Smooth muscle cell (in vitro differentiated cells): ENCODE data around the gene OBP2A. TPM values are rescaled to one million over a fixed set of nuclear protein-coding genes. Genes with fewer than 3 reads are reported as not detected.

Experiments
- DNase-seq: peaks from one replicate; lab custom pipeline; 2025; ENCODE audit not compliant: unreplicated experiment; lab: John Stamatoyannopoulos, UW
- H2AFZ ChIP-seq: fragments of 200-600 bp; sonication (generic); 2 replicates; pipeline ENCODE4 v1.6.0; 2016; ENCODE audit warnings: antibody characterized with exemption, low read depth, mild to moderate bottlenecking
- H3F3A ChIP-seq: fragments of 200-600 bp; sonication (generic); 2 replicates; pipeline ENCODE4 v1.6.0; 2017; ENCODE audit warnings: antibody characterized with exemption, low read depth
- H3K27ac ChIP-seq: fragments of 200-600 bp; sonication (generic); 2 replicates; pipeline ENCODE4 v1.5.1; 2016; ENCODE audit warnings: low read depth, mild to moderate bottlenecking
- H3K27me3 ChIP-seq: fragments of 200-600 bp; sonication (generic); 2 replicates; pipeline ENCODE4 v1.6.1; 2016; ENCODE audit warnings: low read depth, mild to moderate bottlenecking
- H3K36me3 ChIP-seq: fragments of 200-600 bp; sonication (generic); 2 replicates; pipeline ENCODE4 v1.5.1; 2016; ENCODE audit warnings: low read depth
- H3K4me1 ChIP-seq: fragments of 200-600 bp; sonication (generic); 2 replicates; pipeline ENCODE4 v1.5.1; 2016; ENCODE audit warnings: low read depth
- H3K4me2 ChIP-seq: fragments of 200-600 bp; sonication (generic); 2 replicates; pipeline ENCODE4 v1.6.0; 2016; ENCODE audit warnings: mild to moderate bottlenecking
- H3K4me3 ChIP-seq: fragments of 200-600 bp; sonication (generic); 2 replicates; pipeline ENCODE4 v1.5.1; 2016; ENCODE audit warnings: mild to moderate bottlenecking
- H3K79me2 ChIP-seq: fragments of 200-600 bp; sonication (generic); 2 replicates; pipeline ENCODE4 v1.6.0; 2016; ENCODE audit warnings: low read depth, mild to moderate bottlenecking
- H3K9ac ChIP-seq: fragments of 200-600 bp; sonication (generic); 2 replicates; pipeline ENCODE4 v1.6.0; 2016; ENCODE audit warnings: low read depth
- H3K9me3 ChIP-seq: fragments of 200-600 bp; sonication (generic); replicated peaks from 2 replicates; pipeline ENCODE4 v1.5.1; 2016; ENCODE audit warnings: low read depth
- H4K20me1 ChIP-seq: fragments of 200-600 bp; sonication (generic); 2 replicates; pipeline ENCODE4 v1.6.0; 2016; ENCODE audit warnings: low read depth
- WGBS: methylation state at CpG from one replicate; pipeline ENCODE4 v1.1.7; 2016; ENCODE audit warnings: low lambda C conversion rate; 5-methylcytosine and 5-hydroxymethylcytosine counted together
- polyA plus RNA-seq: library from polyadenylated mRNA; unstranded; fragments of >200 nt; fragmentation: Nextera tagmentation; extraction: Ambion mirVana; gene quantifications from 2 replicates; pipeline ENCODE4 v1.2.1, GENCODE V29; 2016
- total RNA-seq: library from RNA; depleted of rRNA; stranded (reverse); fragments of >200 nt; gene quantifications from 2 replicates; pipeline ENCODE4 v1.2.3, GENCODE V29; 2014
- TF ChIP-seq, protein P1 (sequence below): fragments of 200-600 bp; sonication (generic); IDR thresholded peaks from 2 replicates; pipeline ENCODE4 v1.5.1; 2017; ENCODE audit warnings: borderline replicate concordance, mild to moderate bottlenecking, antibody characterized with exemption; ENCODE audit not compliant: insufficient read depth, poor library complexity, severe bottlenecking

Gene OBP2A
- total and polyA plus RNA-seq, 2 experiments from 2014 or later, result 0.61 TPM; not detected in 1

DNA sequence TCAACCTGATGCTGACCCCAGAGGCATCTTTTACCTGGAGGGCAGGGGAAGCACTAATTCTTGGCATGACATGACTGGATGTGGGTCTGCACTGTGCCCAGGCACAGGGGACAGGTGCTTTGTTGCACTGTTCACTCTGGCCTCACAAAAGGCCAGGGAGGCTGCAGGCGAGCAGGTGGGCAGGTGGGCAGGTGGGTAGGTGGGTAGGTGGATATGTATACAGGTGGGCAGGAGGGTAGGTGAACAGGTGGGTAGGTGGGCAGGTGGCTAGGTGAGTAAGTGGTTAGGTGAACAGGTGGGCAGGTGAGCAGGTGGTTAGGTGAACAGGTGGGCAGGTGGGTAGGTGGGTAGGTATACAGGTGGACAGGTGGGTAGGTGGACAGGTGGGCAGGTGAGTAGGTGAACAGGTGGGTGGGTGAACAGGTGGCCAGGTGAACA, 17.1 kb downstream of the OBP2A start:
- no peaks in the 10 kb centered on the region for H3F3A ChIP-seq
- no peak overlapping the region for H2AFZ ChIP-seq
- no peaks in the 10 kb centered on the region for H4K20me1 ChIP-seq
- H3K4me1 ChIP-seq, result no peaks in the 10 kb centered on the region
- no peak overlapping the region for H3K27ac ChIP-seq
- H3K9ac ChIP-seq, result no peak overlapping the region
- H3K27me3 ChIP-seq, result no peaks in the 10 kb centered on the region
- DNase-seq, result no peak
- H3K4me3 ChIP-seq, result no peak overlapping the region
- no peaks in the 10 kb centered on the region for H3K79me2 ChIP-seq
- WGBS, result 77% methylated on average over 1 of the region's 1 CpG
- no peaks in the 10 kb centered on the region for H3K36me3 ChIP-seq
- H3K9me3 ChIP-seq, result no peaks in the 10 kb centered on the region
- H3K4me2 ChIP-seq, result no peak overlapping the region
- TF ChIP-seq, protein P1, sequence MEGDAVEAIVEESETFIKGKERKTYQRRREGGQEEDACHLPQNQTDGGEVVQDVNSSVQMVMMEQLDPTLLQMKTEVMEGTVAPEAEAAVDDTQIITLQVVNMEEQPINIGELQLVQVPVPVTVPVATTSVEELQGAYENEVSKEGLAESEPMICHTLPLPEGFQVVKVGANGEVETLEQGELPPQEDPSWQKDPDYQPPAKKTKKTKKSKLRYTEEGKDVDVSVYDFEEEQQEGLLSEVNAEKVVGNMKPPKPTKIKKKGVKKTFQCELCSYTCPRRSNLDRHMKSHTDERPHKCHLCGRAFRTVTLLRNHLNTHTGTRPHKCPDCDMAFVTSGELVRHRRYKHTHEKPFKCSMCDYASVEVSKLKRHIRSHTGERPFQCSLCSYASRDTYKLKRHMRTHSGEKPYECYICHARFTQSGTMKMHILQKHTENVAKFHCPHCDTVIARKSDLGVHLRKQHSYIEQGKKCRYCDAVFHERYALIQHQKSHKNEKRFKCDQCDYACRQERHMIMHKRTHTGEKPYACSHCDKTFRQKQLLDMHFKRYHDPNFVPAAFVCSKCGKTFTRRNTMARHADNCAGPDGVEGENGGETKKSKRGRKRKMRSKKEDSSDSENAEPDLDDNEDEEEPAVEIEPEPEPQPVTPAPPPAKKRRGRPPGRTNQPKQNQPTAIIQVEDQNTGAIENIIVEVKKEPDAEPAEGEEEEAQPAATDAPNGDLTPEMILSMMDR, result no peak

DNA sequence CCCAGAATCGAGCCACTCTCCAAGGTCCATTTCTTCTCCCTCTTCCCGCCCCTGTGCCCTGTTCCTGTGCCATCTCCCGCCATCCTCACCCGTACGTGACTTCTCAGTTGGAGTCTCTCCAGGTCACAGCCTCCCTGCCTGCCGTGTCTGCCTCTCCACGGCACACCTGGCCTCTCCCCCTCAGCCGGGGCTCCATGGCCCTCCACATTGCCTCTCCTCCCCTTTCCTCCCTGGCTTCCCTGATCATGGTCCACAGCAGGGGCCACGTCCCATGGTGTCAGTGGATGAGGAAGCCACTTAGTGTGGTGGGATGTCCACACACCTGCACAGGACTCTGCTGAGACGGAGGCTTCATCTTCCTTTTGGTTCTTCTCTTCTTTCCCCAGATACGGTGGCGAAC, 17.9 kb downstream of the OBP2A start:
- TF ChIP-seq, protein P1, result no peak
- Histone ChIP-seq H3K27ac (no peak overlapping the region), H3K27me3 (no peaks in the 10 kb centered on the region), H3K4me2 (no peak overlapping the region), H3K9me3 (no peaks in the 10 kb centered on the region), H3K79me2 (no peaks in the 10 kb centered on the region), H3K4me1 (no peaks in the 10 kb centered on the region), H2AFZ (no peak overlapping the region), H3K4me3 (no peak overlapping the region), H3K36me3 (no peaks in the 10 kb centered on the region), H3F3A (no peaks in the 10 kb centered on the region), H4K20me1 (no peaks in the 10 kb centered on the region), H3K9ac (no peak overlapping the region)
- no peak for DNase-seq
- WGBS, result 91% methylated on average over 12 of the region's 12 CpGs

DNA sequence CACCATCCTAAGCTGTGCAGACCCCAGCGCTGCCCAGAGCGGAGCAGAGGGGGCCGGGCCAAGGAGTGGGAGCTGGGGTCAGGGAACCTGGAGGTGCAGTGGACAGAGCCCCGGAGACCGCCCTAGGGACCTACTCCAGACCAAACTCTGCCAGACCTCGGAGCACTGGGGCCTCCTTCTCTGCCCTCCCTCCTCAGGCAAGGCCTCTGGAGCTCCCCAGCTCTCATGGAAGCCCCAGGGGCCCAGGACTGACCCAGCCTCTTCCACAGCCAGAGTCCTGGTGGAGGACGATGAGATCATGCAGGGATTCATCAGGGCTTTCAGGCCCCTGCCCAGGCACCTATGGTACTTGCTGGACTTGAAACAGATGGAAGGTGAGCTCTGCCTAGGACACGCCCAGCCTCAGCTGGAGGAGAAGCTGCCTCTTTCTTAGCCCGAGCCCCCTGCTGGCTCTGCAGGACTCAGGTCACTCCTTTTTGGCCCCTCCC, 19.3 kb downstream of the OBP2A start:
- no peaks in the 10 kb centered on the region for H3K36me3 ChIP-seq
- no peaks in the 10 kb centered on the region for H3K79me2 ChIP-seq
- no peaks in the 10 kb centered on the region for H3K27me3 ChIP-seq
- H3K4me2 ChIP-seq, result no peak overlapping the region
- H3K27ac ChIP-seq, result no peak overlapping the region
- TF ChIP-seq, protein P1, result no peak
- H3K9me3 ChIP-seq, result no peaks in the 10 kb centered on the region
- H3F3A ChIP-seq, result no peaks in the 10 kb centered on the region
- no peak overlapping the region for H2AFZ ChIP-seq
- DNase-seq, result no peak
- no peak overlapping the region for H3K4me3 ChIP-seq
- WGBS, result 85% methylated on average over 9 of the region's 9 CpGs
- H3K4me1 ChIP-seq, result no peaks in the 10 kb centered on the region
- H3K9ac ChIP-seq, result no peak overlapping the region
- H4K20me1 ChIP-seq, result no peaks in the 10 kb centered on the region

GRCh38 chr9:135565636-135566035, 19.7 kb downstream of the OBP2A start:
- no peaks in the 10 kb centered on the region for H4K20me1 ChIP-seq

More at GRCh38 chr9:135565636-135566035, 19.7 kb downstream of the OBP2A start:
- Histone ChIP-seq H3K27me3 (no peaks in the 10 kb centered on the region), H2AFZ (no peak overlapping the region), H3K9ac (no peak overlapping the region), H3K27ac (no peak overlapping the region), H3K4me1 (no peaks in the 10 kb centered on the region), H3K4me3 (no peak overlapping the region), H3K36me3 (no peaks in the 10 kb centered on the region), H3K4me2 (no peak overlapping the region), H3K9me3 (no peaks in the 10 kb centered on the region), H3K79me2 (no peaks in the 10 kb centered on the region), H3F3A (no peaks in the 10 kb centered on the region)
- no peak for DNase-seq
- TF ChIP-seq, protein P1, result no peak
- 79% methylated on average over 8 of the region's 8 CpGs for WGBS
